HG03066 (cell line): ENCODE results near the gene TFF2.

Source experiments
- ATAC-seq: cut with Tn5 transposase; IDR thresholded peaks from one replicate; pipeline ENCODE4 v1.9.1; 2021; ENCODE audit warnings: low read depth; ENCODE audit not compliant: unreplicated experiment

TFF2 gene

DNA sequence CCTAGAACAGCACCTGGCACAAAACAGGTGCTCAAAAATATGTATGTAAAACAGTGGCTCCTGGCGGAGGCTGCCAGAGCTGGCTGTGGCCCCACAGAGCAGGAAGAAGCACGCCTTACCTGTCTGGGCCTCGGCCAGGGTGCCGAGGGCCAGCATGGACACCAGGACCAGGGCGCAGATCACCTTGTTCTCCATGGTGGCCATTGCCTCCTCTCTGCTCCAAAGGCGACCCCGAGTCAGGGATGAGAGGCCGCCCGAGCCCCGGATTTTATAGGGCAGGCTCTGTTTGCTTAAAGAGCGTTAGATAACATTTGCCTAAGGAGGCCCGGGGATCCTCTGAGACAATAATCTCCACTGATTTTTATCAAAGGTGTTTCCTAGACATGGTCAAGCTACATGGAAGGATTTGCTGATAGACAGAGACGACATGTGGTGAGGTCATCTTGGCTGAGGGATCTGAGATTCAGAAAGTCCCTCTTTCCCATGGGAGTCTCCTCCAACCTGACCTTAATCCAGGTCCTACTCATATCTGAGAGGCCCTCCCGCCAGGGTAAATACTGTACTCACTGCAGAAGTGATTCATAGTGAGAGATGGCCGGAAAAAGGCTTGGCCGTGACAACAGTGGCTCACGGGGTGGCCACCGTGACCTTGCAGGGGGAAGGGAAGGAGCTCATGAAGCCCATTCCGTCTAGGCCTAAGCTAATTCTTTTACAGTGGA lies 15.7 kb upstream of the TFF2 start, which contains the start of gene TFF1:
TSS of gene TFF1 (minus strand) at position 244 of the 719 bp plus-strand sequence. CDS start at position 204, 40 bp downstream.
- ATAC-seq, result no peak

DNA sequence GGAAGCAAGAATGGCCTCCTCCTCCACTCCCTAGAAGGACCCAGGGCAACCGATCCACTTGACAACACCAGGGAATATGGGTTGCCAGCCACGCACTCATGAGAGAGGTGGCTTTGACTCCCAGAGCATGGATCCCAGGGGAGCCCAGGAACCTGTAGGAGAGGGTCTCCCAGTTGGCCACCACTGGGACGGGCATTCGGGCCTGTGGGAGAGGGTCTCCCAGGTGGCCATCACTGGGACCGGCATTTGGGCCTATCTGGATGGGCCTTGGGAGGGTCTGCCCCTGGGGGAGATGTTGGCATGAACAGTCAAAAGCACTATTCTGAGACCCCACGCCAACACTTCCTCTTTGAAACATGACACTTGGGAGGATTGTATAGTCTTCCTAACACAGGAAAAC lies 15.0 kb upstream of the TFF2 start:
- ATAC-seq, result no peak

DNA sequence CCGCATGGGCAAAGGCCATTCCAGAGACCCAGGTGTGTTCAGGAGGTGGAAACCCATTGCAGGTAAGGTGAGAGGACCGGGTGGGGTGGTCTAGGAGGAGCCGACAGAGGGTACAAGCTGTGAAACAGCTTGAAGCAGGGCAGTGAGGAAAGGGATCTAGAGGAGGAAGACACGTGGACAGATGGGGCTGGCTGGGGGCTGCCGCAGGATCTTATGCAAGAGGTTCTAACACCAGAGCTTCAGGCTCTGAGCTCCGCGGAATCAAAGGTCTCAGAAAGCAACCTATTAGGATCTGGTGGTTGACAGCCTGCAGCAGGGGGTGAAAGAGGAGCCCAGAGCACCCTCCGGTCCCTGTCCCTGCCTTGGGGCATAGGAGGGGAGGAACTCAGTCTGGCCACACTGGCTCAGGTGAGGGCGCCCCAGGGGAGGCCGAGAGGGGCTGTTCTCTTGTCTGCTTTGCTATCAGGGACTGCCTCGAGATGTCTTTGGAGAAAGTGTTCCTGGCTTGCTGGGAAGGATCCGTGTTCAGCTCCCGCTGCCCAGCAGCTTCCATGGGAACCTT lies 13.6 kb upstream of the TFF2 start:
- ATAC-seq, result no peak

DNA sequence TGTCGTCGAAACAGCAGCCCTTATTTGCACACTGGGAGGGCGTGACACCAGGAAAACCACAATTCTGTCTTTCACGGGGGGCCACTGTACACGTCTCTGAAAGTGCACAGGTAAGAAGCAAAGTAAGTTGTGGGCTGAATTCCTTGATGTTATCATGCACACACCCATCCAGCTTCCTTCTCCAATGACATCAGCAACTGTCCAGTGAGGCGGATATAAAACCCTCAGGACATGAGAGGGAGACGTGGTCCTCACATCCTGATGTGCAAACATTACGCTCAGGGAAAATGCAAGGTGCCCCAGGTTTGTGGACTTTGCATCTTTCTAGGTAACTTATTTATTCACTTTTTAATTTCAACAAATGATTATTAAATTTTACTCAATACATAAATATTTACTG lies 12.5 kb upstream of the TFF2 start:
- ATAC-seq, result no peak

DNA sequence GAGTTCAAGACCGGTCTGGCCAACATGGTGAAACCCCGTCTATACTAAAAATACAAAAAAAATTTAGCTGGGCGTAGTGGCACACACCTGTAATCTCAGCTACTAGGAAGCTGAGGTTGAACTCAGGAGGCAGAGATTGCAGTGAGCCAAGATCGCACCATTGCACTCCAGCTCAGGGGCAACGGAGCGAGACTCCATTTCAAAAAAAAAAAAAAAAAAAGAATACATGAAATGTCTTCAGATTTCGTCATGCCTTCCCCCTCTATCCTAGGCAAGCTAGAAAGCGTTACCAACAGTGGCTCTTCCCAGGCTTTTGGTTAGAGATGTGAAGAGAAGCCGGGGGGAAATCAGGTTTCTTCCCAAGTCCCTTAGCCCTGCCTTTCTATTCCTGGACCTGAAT lies 11.9 kb upstream of the TFF2 start:
- ATAC-seq, result no peak

DNA sequence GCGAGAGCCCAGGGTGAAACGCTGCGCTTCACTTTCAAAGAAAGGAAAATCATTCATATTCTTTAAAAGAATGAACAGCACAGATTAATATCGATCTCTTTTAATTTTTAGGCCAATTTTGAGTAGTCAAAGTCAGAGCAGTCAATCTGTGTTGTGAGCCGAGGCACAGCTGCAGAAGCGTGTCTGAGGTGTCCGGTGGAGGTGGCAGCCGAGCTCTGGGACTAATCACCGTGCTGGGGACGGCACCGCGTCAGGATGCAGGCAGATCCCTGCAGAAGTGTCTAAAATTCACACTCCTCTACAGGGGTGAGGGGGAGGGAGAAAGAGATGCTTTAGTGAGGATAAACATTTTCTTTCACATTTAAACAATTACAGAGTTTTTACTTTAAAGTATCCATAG lies 11.4 kb upstream of the TFF2 start:
- no peak for ATAC-seq

DNA sequence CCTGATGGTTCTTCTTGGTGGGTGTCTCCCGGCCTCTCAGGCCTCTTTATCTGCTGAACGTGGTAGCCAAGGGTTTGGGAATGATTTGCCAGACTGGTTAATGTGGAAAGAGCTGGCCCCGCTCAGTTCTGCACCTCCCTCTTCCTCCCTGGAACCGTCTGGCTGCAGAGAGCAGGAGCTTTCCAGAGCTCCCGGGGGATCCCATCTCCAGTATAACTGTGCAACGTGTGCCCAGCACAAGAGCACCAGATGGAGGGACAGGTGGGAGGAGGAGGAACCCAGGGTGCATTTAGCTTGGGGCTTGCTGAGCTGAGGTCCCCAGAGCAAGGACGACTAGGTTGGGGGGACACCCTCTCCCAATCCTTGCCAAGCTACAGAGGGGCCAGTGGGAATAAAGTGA lies 10.5 kb upstream of the TFF2 start:
- ATAC-seq, result no peak

DNA sequence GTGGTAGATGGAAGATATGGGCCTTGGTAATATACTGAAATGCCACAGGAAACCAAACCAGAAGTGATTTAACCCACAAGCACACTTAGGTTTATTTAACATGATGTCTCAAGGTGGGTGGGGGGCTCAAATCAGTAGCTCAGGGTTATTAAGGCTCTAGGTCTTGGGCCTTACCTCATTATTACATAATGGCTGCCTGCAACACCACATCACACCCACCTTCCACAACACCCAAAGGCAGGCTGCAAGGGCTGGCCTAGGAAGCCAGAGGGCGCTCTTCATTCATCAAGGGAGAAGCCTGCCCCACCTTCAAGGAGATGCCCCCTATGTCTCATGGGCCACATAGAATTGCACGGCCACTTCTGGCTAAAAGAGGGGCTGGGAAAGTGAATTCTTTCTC lies 9.5 kb upstream of the TFF2 start:
- no peak for ATAC-seq

DNA sequence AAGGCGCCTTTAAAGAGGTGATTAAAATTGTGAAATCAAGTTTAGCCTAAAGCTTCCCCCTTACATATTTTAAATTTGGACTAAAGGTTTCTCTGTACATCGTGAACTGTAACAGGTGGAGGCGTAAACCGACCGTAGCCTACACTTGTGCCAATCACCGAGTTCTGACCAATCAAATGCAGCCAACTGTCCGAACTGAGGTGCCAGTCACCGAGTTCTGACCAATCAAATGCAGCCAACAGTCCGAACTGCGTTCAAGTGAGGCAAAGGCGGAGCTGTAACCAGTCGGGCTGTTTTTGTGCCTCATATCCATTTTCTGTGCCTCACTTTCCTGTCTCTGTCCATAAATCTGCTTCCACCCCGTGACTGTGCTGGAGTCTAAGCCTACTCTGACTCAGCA lies 8.1 kb upstream of the TFF2 start:
- no peak for ATAC-seq

DNA sequence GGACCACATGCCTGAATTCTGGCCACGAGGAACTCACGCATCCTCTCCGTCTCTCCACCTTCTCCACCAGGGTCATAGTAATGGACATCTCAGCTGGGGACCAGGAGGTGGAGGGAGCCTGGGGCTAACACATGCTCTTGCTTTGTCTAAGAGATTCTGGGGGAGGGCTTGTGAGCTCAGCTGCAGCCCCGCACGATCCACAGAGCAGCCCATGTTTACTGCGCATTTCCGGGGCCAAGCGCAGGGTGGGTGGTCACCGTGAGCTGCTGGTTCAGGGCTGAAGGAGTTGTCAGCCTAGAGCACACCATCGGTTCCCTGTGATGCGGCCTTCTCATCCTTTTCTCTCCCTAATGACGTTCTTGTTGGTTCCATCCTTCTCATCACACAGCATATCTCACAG lies 7.5 kb upstream of the TFF2 start:
- no peak for ATAC-seq

DNA sequence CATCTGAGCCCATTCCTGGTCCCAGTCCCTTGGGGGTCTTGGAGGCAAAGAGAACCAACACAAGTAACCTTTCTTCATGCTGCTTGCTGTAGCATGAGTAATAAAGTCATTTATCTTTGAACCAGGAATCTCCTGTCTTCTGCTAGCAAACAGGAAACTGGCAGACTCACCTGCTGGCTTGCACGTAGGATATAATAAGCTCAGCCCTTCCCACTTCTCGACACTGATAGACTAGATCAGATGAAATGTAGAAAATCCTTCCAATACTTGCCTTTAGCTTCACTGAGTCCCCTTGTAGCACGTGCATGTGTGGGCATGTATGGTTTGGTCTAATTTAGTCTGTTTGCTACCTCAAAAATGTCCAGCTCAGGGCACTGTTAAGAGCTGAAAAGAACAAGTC lies 6.5 kb upstream of the TFF2 start:
- no peak for ATAC-seq

DNA sequence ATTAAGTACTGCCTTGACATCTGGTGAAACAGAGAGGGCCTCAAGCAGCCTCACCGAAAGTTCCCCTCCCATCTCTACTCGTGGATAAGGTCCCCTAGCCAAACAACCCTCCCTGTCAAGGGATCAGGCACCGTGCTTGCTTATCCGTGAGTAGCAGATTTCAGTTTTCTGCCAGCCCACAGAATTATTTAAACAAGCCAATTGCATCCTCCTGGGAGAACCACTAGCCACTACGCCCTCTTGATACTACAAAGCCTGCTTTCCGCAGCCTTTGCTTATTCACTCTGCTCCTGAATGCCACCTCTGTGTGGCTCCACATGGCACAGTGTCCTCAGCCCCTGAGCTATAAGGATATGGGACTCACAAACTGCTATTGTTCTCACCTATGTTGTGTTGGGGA lies 5.9 kb upstream of the TFF2 start:
- ATAC-seq, result no peak

DNA sequence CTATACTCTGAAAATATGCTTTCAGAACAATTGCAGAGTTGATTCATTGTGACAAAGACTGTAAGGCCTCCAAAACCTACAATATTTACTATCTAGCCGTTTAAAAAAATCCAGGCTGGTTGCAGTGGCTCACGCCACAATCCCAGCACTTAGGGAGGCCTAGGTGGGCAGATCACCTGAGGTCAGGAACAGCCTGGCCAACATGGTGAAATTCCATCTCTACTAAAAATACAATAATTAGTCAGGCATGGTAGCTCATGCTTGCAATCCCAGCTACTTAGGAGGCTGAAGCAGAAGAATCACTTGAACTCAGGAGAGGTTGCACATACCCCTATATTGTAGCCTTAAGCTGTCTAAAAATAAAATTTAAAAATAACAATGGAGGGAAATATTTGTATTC lies 5.3 kb upstream of the TFF2 start:
- no peak for ATAC-seq

DNA sequence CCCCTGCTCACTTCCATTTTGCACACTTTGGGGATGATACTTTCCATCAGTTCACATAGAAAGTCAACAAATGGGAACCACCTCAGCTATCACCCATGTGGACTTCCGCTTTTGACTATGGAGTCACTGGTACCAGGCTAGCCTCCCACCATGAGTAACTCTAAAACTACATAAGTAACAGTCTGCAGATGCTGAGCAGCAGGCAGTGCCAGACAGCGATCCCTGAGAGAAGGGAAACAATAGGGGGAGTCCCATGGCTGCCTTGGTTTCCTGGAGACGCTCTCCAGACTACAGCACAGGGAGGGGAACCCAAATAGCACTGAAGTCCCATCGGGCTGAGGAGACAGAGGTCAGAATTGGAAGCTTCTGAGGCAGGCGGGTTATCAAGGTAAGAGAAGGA lies 2.8 kb upstream of the TFF2 start:
- ATAC-seq, result no peak

DNA sequence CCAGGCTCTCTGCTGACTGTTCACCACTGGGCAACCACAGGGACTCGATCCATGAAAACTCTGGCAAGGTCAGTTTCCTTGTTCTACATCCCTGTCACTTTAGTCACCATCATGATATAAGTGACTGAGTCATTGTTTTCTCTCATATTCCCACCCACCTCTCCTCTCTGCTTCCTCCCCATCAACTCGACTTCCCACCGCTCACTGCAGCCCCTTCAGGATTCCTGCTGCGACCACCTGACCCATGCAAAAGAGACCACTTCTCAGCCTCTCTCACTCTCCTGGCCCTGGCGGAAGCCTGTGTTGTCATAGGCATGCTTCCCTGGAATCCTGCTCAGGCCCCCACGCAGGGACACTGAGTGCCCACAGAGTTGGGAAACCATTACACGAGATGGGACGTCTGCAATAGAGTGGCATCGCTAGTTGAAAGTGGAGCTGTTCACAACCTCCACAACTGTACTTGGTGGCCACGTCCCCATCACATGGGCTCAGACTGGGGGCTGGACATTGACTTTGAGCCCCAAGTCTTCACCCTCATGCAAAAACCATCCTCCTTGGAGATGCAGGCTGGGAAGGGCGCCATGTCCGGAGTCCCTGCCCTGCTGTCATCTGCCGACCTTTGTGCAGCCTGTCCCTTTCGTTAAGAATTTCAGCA lies 1.8 kb upstream of the TFF2 start:
- ATAC-seq, result no peak

DNA sequence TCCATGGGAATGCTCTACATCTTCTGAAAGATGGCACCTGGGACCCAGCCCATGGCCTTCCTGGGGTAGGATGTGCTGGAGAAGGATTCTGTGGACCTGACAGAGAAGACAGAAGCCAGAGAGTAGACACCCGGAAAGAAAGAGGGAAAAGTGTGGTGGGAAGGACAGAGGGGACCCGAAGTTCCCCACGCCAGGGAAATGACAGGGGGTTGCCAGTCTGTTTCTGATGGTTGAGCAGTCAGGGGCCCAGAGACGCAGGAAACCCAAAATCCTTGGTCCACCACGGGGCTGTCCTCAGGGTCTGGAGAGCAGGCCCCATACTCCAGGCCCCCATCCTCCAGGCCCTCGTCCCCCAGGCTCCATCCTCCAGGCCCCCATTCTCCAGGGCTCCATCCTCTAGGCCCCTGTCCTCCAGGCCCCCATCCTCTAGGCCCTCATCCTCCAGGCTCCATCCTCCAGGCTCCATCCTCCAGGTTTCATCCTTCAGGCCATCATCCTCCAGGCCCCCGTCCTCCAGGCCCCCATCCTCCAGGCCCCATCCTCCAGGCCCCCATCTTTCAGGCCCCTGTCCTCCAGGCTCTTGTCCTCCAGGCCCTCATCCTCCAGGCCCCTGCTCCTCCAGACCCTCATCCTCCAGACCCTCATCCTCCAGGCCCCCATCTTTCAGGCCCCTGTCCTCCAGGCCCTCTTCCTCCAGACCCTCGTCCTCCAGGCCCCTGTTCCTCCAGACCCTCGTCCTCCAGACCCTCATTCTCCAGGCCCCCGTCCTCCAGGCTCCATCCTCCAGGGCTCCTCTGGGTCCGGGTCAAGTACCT lies 1.0 kb upstream of the TFF2 start:
- no peak for ATAC-seq

DNA sequence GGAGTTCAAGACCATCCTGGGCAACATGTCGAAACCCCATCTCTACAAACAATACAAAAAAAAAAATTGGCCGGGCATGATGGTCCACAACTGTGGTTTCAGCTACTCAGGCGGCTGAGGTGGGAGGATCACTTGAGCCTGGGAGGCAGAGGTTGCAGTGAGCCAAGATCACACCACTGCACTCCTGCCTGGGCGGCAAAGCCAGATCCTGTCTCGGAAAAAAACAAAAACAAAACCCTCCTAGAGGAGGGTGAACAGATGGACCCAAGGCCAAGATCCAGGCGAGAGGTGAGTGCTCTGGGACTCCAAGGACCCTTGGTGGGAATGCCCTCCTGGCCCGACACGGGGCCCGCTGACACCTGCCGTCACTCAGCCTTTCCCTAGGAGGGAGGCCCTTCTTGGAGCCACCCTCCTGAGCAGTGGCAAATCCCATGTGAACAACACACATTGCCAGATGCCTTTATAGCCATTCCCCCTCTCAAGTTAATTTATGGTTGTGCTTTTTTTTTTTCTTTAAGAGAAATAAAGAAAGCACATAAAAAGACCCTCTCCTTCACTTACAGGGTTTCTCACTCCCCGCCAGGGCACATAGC lies 380 bp downstream of the TFF2 start:
- no peak for ATAC-seq

DNA sequence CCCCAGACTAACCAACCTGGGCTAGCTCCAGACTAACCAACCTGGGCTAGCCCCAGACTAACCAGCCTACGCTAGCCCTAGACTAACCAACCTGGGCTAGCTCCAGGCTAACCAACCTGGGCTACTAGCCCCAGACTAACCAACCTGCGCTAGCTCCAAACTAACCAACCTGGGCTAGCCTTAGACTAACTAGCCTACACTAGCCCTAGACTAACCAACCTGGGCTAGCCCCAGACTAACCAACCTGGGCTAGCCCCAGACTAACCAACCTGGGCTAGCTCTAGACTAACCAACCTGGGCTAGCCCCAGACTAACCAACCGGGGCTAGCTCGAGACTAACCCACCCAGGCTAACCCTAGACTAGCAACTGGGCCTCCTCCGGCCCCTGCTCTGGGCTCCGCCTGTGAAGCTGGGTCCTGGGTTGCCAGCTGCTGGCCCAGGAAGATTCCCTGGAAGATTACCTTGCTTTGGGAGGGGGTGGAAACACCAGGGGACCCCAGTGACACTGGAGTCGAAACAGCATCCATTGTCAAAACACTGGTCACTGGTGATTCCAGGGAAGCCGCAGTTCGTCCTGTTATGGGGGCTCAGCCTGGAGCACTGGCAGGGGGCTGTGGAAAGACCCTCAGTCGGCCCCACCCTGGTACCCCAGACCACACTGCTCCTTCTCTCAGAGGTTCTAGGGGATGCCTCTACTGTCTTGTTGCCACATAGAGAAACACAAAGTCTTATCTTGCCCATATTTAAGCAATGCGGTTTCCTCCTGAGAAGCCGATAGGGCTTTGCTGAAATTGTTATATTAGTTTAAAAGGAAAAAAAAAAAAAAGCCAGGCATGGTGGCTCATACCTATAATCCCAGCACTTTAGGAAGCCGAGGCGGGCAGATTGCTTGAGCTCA lies 1.1 kb downstream of the TFF2 start:
- no peak for ATAC-seq

DNA sequence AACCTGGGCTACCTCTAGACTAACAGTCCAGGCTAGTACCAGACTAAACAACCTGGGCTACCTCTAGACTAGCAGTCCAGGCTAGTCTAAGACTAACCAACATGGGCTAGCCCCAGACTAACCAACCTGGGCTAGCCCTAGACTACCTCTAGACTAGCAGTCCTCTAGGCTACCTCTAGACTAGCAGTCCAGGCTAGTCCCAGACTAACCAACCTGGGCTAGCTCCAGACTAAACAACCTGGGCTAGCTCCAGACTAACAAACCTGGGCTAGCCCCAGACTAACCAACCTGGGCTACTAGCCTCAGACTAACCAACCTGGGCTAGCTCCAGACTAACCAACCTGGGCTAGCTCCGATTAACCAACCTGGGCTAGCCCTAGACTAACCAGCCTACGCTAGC lies 2.0 kb downstream of the TFF2 start:
- no peak for ATAC-seq
